HG02973 (cell line): ENCODE results near the gene MYL2.

Experiments
- ATAC-seq: cut with Tn5 transposase; IDR thresholded peaks from one replicate; pipeline ENCODE4 v1.9.1; 2021; ENCODE audit warnings: moderate library complexity; ENCODE audit not compliant: unreplicated experiment

The MYL2 gene

GRCh38 chr12:110901401-110901800, 19.0 kb downstream of the MYL2 start:
- ATAC-seq, result no peak

- no peak for ATAC-seq
Observed at GRCh38 chr12:110896559-110896958, 23.8 kb downstream of the MYL2 start.

- ATAC-seq, result no peak
Observed at GRCh38 chr12:110893956-110894355, 26.4 kb downstream of the MYL2 start.

GRCh38 chr12:110889361-110889760, 31.0 kb downstream of the MYL2 start:
- no peak for ATAC-seq

GRCh38 chr12:110888256-110888991, 32.0 kb downstream of the MYL2 start:
- no peak for ATAC-seq

GRCh38 chr12:110885152-110885840, 35.1 kb downstream of the MYL2 start:
- ATAC-seq, result no peak

GRCh38 chr12:110883251-110883650, 37.1 kb downstream of the MYL2 start:
- ATAC-seq, result no peak

GRCh38 chr12:110880651-110881050, 39.7 kb downstream of the MYL2 start:
- ATAC-seq, result no peak

GRCh38 chr12:110874781-110875180, 45.6 kb downstream of the MYL2 start:
- ATAC-seq, result no peak

- no peak for ATAC-seq
Observed at GRCh38 chr12:110874351-110874750, 46.0 kb downstream of the MYL2 start.

GRCh38 chr12:110872100-110872499, 48.3 kb downstream of the MYL2 start:
- ATAC-seq, result no peak

GRCh38 chr12:110869803-110870202, 50.6 kb downstream of the MYL2 start:
- no peak for ATAC-seq

GRCh38 chr12:110869026-110869425, 51.4 kb downstream of the MYL2 start:
- no peak for ATAC-seq

GRCh38 chr12:110865521-110865920, 54.9 kb downstream of the MYL2 start:
- no peak for ATAC-seq

GRCh38 chr12:110863161-110863560, 57.2 kb downstream of the MYL2 start:
- no peak for ATAC-seq

- ATAC-seq, result no peak
Observed at GRCh38 chr12:110862329-110862728, 58.0 kb downstream of the MYL2 start.

- no peak for ATAC-seq
Observed at GRCh38 chr12:110861729-110862128, 58.6 kb downstream of the MYL2 start.
